Pancreas (tissue), 10 donors: ENCODE data around the gene ITGA1. TPM values are rescaled to one million over a fixed set of nuclear protein-coding genes. Genes with fewer than 3 reads are reported as not detected.

ENCODE experiments used
- ATAC-seq, 4 donors: fragments of 200-7000 bp; cut with Tn5 transposase; one replicate each; pipeline versions ENCODE4 v1.8.0 to v1.9.1; 2020; ENCODE audit warnings: mild to moderate bottlenecking in 4 of 4, moderate library complexity in 4 of 4
- DNase-seq, 6 donors: peaks; one replicate each; pipeline ENCODE4 v3.0.0-alpha.2; 2020
- FAIRE-seq: peaks from 2 replicates; lab custom pipeline; 2012; peaks lifted over from hg19 to GRCh38; lab: Jason Lieb, UNC
- H3K27ac ChIP-seq, 4 donors: fragments of 200-600 bp; sonication (generic); 1 replicate in 3 of 4; 2 replicates in 1 of 4; pipeline versions ENCODE4 v1.5.0 to v1.8.0; 2020
- H3K27me3 ChIP-seq, 4 donors: fragments of 200-600 bp; one replicate each; pipeline ENCODE4 v1.8.0; 2021
- H3K36me3 ChIP-seq, 3 donors: fragments of 200-600 bp; sonication (generic) in 1 of 3; one replicate each; pipeline versions ENCODE4 v1.5.0 to v1.8.0; 2020 to 2021
- H3K4me1 ChIP-seq, 3 donors: fragments of 200-600 bp; one replicate each; pipeline ENCODE4 v1.8.0; 2021
- H3K4me3 ChIP-seq, 4 donors: fragments of 200-600 bp; sonication (generic) in 2 of 4; one replicate each; pipeline versions ENCODE4 v1.5.0 to v1.8.0; 2020 to 2021
- H3K9me3 ChIP-seq, 4 donors: fragments of 200-600 bp; one replicate each; pipeline ENCODE4 v1.8.0; 2021
- WGBS, 2 donors: extraction: QIAGEN DNeasy Blood & Tissue Kit; methylation state at CpG; one replicate each; pipeline ENCODE4 v1.1.7; 2013; 5-methylcytosine and 5-hydroxymethylcytosine counted together
- intact Hi-C, 3 donors: fragments of 100-400 bp; cut with DNase I; formaldehyde crosslinking; loops; one replicate each; pipeline versions ENCODE4 v1.11.1 to v1.14.2; 2022
- polyA plus RNA-seq, 2 donors: library from polyadenylated mRNA; stranded (reverse); fragments of 200-250 nt; gene quantifications; one replicate each; pipeline ENCODE4 v1.2.3, GENCODE V29; 2013
- total RNA-seq, 6 donors: library from RNA; stranded (reverse); fragmentation: NEBNext Ultra II Directional in 4 of 6; extraction: Animal tissue kit (Norgen Biotek cat#: 25700) in 4 of 6; gene quantifications; one replicate each; pipeline versions ENCODE4 v1.2.1 to v1.2.4, GENCODE V29; 2021 to 2023
- TF ChIP-seq, protein P1 (sequence below), 4 donors: fragments of 200-600 bp; sonication (generic) in 3 of 4; IDR thresholded peaks; one replicate each; pipeline versions ENCODE4 v1.5.0 to v1.8.0; 2021; ENCODE audit warnings: antibody characterized with exemption in 4 of 4
- donor health status: healthy with polysubstance abuse.
- donor health status: DM: no; HTN: no; CAD: no; lungs with moderate emphysema.
- donor health status: DM: no; HTN: no; CAD: no.
- donor health status: control.
- donor health status: control.
- donor health status: Bipolar disorder and iron deficiency.
- donor health status: DM: yes; HTN: yes; CAD: no.
- donor health status: DM: no; HTN: no; CAD: no.
- donor health status: DM: no; HTN: no; CAD: no.
- donor health status: DM: yes; HTN: yes; CAD: no.

ITGA1 gene
- total and polyA plus RNA-seq, 8 donors = 1.9 to 18.3 (median 6.3) TPM

GRCh38 chr5:52996979-52997378 is 209.3 kb downstream of the ITGA1 start:
- Histone ChIP-seq H3K36me3 (no peaks in the 10 kb centered on the region), H3K4me3 (no peak overlapping the region), H3K4me1 (peaks cover 0 to 5% (median 0%) of the 10 kb centered on the region in 3 donors), H3K9me3 (no peaks in the 10 kb centered on the region), H3K27me3 (no peaks in the 10 kb centered on the region), H3K27ac (peak overlapping the region in 2 of 4 donors; percentile 31 to 43)
- FAIRE-seq = no peak
- peak in 2 of 4 donors; percentile 59 to 71 for ATAC-seq
- TF ChIP-seq, protein P1, sequence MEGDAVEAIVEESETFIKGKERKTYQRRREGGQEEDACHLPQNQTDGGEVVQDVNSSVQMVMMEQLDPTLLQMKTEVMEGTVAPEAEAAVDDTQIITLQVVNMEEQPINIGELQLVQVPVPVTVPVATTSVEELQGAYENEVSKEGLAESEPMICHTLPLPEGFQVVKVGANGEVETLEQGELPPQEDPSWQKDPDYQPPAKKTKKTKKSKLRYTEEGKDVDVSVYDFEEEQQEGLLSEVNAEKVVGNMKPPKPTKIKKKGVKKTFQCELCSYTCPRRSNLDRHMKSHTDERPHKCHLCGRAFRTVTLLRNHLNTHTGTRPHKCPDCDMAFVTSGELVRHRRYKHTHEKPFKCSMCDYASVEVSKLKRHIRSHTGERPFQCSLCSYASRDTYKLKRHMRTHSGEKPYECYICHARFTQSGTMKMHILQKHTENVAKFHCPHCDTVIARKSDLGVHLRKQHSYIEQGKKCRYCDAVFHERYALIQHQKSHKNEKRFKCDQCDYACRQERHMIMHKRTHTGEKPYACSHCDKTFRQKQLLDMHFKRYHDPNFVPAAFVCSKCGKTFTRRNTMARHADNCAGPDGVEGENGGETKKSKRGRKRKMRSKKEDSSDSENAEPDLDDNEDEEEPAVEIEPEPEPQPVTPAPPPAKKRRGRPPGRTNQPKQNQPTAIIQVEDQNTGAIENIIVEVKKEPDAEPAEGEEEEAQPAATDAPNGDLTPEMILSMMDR (IDR thresholded peaks at IDR 0.05) = no peak
- intact Hi-C loops = no loop called here
- no peak for DNase-seq
- WGBS, 2 donors = 55 to 62% methylated on average over 1 of the region's 1 CpG

GRCh38 chr5:52997424-52997823 is 209.7 kb downstream of the ITGA1 start:
- Histone ChIP-seq H3K4me1 (peaks cover 0 to 5% (median 0%) of the 10 kb centered on the region in 3 donors), H3K9me3 (no peaks in the 10 kb centered on the region), H3K4me3 (no peak overlapping the region), H3K27ac (peak overlapping the region in 2 of 4 donors; percentile 31 to 43), H3K27me3 (no peaks in the 10 kb centered on the region), H3K36me3 (no peaks in the 10 kb centered on the region)
- DNase-seq (no peak), FAIRE-seq (no peak), ATAC-seq (peak in 3 of 4 donors; percentile 61 to 66 (median 61))
- intact Hi-C loops = no loop called here
- 27 to 32% methylated on average over 6 of the region's 6 CpGs for WGBS, 2 donors
- TF ChIP-seq, protein P1 (IDR thresholded peaks at IDR 0.05) = no peak

DNA sequence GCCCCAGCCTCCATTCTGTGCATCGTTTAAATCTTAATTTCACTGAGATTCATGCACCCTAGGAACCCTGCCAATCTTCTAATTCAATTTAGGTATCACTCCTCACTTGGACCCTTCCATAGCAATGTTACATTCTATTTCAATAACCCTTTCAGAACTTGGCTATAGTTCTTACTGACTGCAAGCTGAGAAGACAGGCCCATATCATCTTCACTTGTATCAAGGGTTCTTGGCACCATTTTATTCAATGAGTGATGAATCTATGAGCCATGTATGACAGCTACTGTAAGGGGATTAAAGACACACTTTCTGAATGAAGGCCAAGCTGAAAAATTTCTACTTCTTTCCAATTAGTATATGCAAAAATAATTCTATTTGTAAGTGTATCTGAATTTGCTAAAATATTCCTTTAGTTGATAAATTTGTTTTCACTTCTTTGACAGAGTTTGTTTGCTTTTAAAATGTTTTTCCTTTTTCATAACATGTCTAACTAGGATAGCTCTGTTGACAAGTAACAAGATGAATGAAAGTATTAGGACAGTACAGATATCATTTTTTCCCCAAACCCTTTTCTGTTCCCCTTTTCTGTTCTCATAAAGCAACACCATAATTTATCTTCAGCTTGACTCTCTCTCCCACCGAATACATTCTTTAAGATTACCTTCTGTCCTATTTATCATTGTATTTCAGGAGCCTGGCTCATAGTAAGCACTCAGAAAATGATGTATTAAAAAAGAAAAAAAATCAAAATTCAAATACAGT is 211.0 kb downstream of the ITGA1 start:
- no peak for ATAC-seq
- peak overlapping the region in 1 of 4 donors; percentile 31 for H3K27ac ChIP-seq
- no peaks in the 10 kb centered on the region for H3K36me3 ChIP-seq
- H3K9me3 ChIP-seq = no peaks in the 10 kb centered on the region
- intact Hi-C loops = no loop called here
- 56 to 62% methylated on average over 2 of the region's 2 CpGs for WGBS, 2 donors
- no peak for DNase-seq
- FAIRE-seq = no peak
- no peaks in the 10 kb centered on the region for H3K27me3 ChIP-seq
- H3K4me1 ChIP-seq = peaks cover 0 to 5% (median 0%) of the 10 kb centered on the region in 3 donors
- no peak overlapping the region for H3K4me3 ChIP-seq
- TF ChIP-seq, protein P1 (IDR thresholded peaks at IDR 0.05) = no peak

DNA sequence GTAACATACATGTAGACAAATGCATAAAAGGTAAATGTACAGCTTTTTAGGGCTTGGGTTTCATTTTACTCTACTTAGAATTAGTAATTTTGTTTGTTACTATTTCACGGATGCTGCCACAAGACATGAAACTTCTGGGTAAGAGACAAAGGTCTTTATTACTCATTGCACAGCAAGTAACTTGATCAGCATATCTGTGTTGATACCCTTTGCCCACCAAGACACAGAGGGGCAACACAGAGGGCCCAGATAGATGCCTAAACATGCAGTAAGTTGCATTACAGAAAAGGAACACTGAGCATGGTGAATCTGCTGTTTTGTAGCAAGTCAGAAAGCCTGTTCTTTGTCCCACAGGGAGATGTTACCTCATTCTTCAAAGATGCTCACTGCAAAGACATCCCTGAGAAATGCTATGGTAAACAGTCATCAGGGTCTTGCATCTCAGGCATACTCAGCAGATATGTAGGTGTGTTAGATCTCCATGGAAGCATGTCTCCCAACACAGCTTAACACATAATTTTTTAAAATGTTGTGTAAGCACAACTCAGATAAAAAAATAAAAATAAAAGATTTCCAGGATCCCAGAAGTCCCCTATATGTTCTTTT is 211.7 kb downstream of the ITGA1 start:
- DNase-seq (no peak), ATAC-seq (no peak), FAIRE-seq (no peak)
- Histone ChIP-seq H3K4me1 (peaks cover 0 to 5% (median 0%) of the 10 kb centered on the region in 3 donors), H3K9me3 (no peaks in the 10 kb centered on the region), H3K36me3 (no peaks in the 10 kb centered on the region), H3K27me3 (no peaks in the 10 kb centered on the region), H3K4me3 (no peak overlapping the region), H3K27ac (no peak overlapping the region)
- TF ChIP-seq, protein P1 (IDR thresholded peaks at IDR 0.05) = no peak
- WGBS, 2 donors = 91 to 94% methylated on average over 1 of the region's 1 CpG
- intact Hi-C loops = no loop called here
